NOMO-1 treated with dmso at 0.1 percent for 144 hours (cell line): ENCODE data around the gene FGF3.
"Not testable (repeated sequence)": the region's sequence is repeated elsewhere in the genome, so short reads cannot be mapped to it uniquely, and the experiment has no call there.

Source experiments
- DNase-seq: peaks from one replicate; lab custom pipeline; 2025; ENCODE audit not compliant: unreplicated experiment; lab: John Stamatoyannopoulos, UW

FGF3 gene

GRCh38 chr11:69773626-69774353 lies 45.4 kb downstream of the FGF3 start:
- DNase-seq = no peak

GRCh38 chr11:69771466-69771865 lies 47.8 kb downstream of the FGF3 start:
- no peak for DNase-seq

GRCh38 chr11:69770540-69770939 lies 48.7 kb downstream of the FGF3 start:
- no peak for DNase-seq

GRCh38 chr11:69765498-69765995 lies 53.7 kb downstream of the FGF3 start:
- DNase-seq = no peak

GRCh38 chr11:69764918-69765317 lies 54.3 kb downstream of the FGF3 start:
- DNase-seq = not testable (repeated sequence)

GRCh38 chr11:69760319-69760718 lies 58.9 kb downstream of the FGF3 start:
- no peak for DNase-seq
